Measurements from ENCODE around the gene TNIP2. TPM values are rescaled to one million over a fixed set of nuclear protein-coding genes. Genes with fewer than 3 reads are reported as not detected.
"Not testable (repeated sequence)": the region's sequence is repeated elsewhere in the genome, so short reads cannot be mapped to it uniquely, and the experiment has no call there.

TNIP2 gene
- total and polyA plus RNA-seq, 2 experiments from 2014 or later: 42.7 to 50.8 TPM

- H3K36me3 ChIP-seq (replicated peaks; ENCODE audit: insufficient read depth, low read depth): no peaks in the 10 kb centered on the region
These were observed 27.9 kb downstream of the TNIP2 start for GRCh38 chr4:2728221-2728620.

GRCh38 chr4:2726881-2727280 lies 29.3 kb downstream of the TNIP2 start:
- not testable (repeated sequence) for H3K4me2 ChIP-seq; DNase-seq (ENCODE audit: low spot score); H3K79me2 ChIP-seq; H4K20me1 ChIP-seq (ENCODE audit: insufficient read depth, poor library complexity, severe bottlenecking); H3K4me3 ChIP-seq; H3K36me3 ChIP-seq (replicated peaks; ENCODE audit: insufficient read depth, low read depth); H3K9me2 ChIP-seq (replicated peaks; ENCODE audit: insufficient read depth); H2AFZ ChIP-seq; H3K27ac ChIP-seq; H3K9me3 ChIP-seq (ENCODE audit: low read depth); H3K4me1 ChIP-seq (ENCODE audit: insufficient read depth); H3K27me3 ChIP-seq
- 98% methylated on average over 17 of the region's 17 CpGs for WGBS (ENCODE audit: low lambda C conversion rate, missing lambda C conversion rate)

More at GRCh38 chr4:2728221-2728620, 27.9 kb downstream of the TNIP2 start:
- DNase-seq (ENCODE audit: low spot score): no peak
- Histone ChIP-seq H4K20me1 (ENCODE audit: insufficient read depth, poor library complexity, severe bottlenecking) (no peaks in the 10 kb centered on the region), H3K4me2 (no peak overlapping the region), H3K4me1 (ENCODE audit: insufficient read depth) (no peaks in the 10 kb centered on the region), H3K27me3 (no peaks in the 10 kb centered on the region), H3K27ac (no peak overlapping the region), H3K4me3 (no peak overlapping the region), H2AFZ (no peak overlapping the region), H3K9me3 (ENCODE audit: low read depth) (no peaks in the 10 kb centered on the region), H3K79me2 (no peaks in the 10 kb centered on the region), H3K9me2 (replicated peaks; ENCODE audit: insufficient read depth) (no peaks in the 10 kb centered on the region)
- no peak for TF ChIP-seq EZH2phosphoT487 (IDR thresholded peaks at IDR 0.05; ENCODE audit: low read depth, severe bottlenecking, unreplicated experiment)
- no peak for TF ChIP-seq EZH2 (IDR thresholded peaks at IDR 0.05; ENCODE audit: borderline replicate concordance)
- no peak for TF ChIP-seq CTCF (IDR thresholded peaks at IDR 0.05; ENCODE audit: poor library complexity)
- WGBS (ENCODE audit: low lambda C conversion rate, missing lambda C conversion rate): 90% methylated on average over 3 of the region's 3 CpGs

GRCh38 chr4:2725380-2725779 lies 30.8 kb downstream of the TNIP2 start:
- WGBS (ENCODE audit: low lambda C conversion rate, missing lambda C conversion rate): 94% methylated on average over 4 of the region's 4 CpGs
- H3K79me2 ChIP-seq: no peaks in the 10 kb centered on the region
- H3K9me3 ChIP-seq (ENCODE audit: low read depth): no peaks in the 10 kb centered on the region
- H3K4me1 ChIP-seq (ENCODE audit: insufficient read depth): no peaks in the 10 kb centered on the region
- no peak overlapping the region for H2AFZ ChIP-seq
- DNase-seq (ENCODE audit: low spot score): no peak
- H3K36me3 ChIP-seq (replicated peaks; ENCODE audit: insufficient read depth, low read depth): no peaks in the 10 kb centered on the region
- TF ChIP-seq CTCF (IDR thresholded peaks at IDR 0.05; ENCODE audit: poor library complexity) (no peak), EZH2 (IDR thresholded peaks at IDR 0.05; ENCODE audit: borderline replicate concordance) (no peak), EZH2phosphoT487 (IDR thresholded peaks at IDR 0.05; ENCODE audit: low read depth, severe bottlenecking, unreplicated experiment) (no peak)
- H3K4me3 ChIP-seq: no peak overlapping the region
- no peaks in the 10 kb centered on the region for H3K27me3 ChIP-seq
- no peak overlapping the region for H3K27ac ChIP-seq
- H3K9me2 ChIP-seq (replicated peaks; ENCODE audit: insufficient read depth): no peaks in the 10 kb centered on the region
- H4K20me1 ChIP-seq (ENCODE audit: insufficient read depth, poor library complexity, severe bottlenecking): no peaks in the 10 kb centered on the region
- no peak overlapping the region for H3K4me2 ChIP-seq

GRCh38 chr4:2723751-2724150 lies 32.4 kb downstream of the TNIP2 start:
- Histone ChIP-seq H4K20me1 (ENCODE audit: insufficient read depth, poor library complexity, severe bottlenecking) (no peaks in the 10 kb centered on the region), H3K4me1 (ENCODE audit: insufficient read depth) (no peaks in the 10 kb centered on the region), H3K27ac (no peak overlapping the region), H3K9me2 (replicated peaks; ENCODE audit: insufficient read depth) (no peaks in the 10 kb centered on the region), H3K4me2 (no peak overlapping the region), H2AFZ (no peak overlapping the region), H3K4me3 (no peak overlapping the region), H3K9me3 (ENCODE audit: low read depth) (no peaks in the 10 kb centered on the region), H3K79me2 (no peaks in the 10 kb centered on the region), H3K27me3 (no peaks in the 10 kb centered on the region), H3K36me3 (replicated peaks; ENCODE audit: insufficient read depth, low read depth) (no peaks in the 10 kb centered on the region)
- no peak for DNase-seq (ENCODE audit: low spot score)
- 95% methylated on average over 3 of the region's 3 CpGs for WGBS (ENCODE audit: low lambda C conversion rate, missing lambda C conversion rate)
- no peak for TF ChIP-seq EZH2 (IDR thresholded peaks at IDR 0.05; ENCODE audit: borderline replicate concordance)
- no peak for TF ChIP-seq CTCF (IDR thresholded peaks at IDR 0.05; ENCODE audit: poor library complexity)
- no peak for TF ChIP-seq EZH2phosphoT487 (IDR thresholded peaks at IDR 0.05; ENCODE audit: low read depth, severe bottlenecking, unreplicated experiment)

Data from hepatocyte (in vitro differentiated cells).